Measurements from ENCODE around the gene THOC1.

- TF ChIP-seq CTCF (IDR thresholded peaks at IDR 0.05) (no peak), REST (IDR thresholded peaks at IDR 0.05; ENCODE audit: insufficient read depth in 1 of 2, low read depth in 2 of 2, low read length in 1 of 2) (no peak)
Measured at GRCh38 chr18:183769-184168, 84.1 kb downstream of the THOC1 start.

Measured in Panc1 (cell line).